ENCODE results near the gene SLC25A26. TPM values are rescaled to one million over a fixed set of nuclear protein-coding genes. Genes with fewer than 3 reads are reported as not detected.

Gene SLC25A26
- total RNA-seq, 1 donor from 2014 or later: 13.1 TPM

- peaks cover 44% of the 10 kb centered on the region for H3K36me3 Mint-ChIP-seq (ENCODE audit: low read depth)
- peaks cover 50% of the 10 kb centered on the region for H3K4me1 Mint-ChIP-seq (ENCODE audit: low read depth)
- no peak overlapping the region for H3K27ac Mint-ChIP-seq (ENCODE audit: unreplicated experiment)
- no peak for DNase-seq (ENCODE audit: low spot score)
- no peaks in the 10 kb centered on the region for H3K27me3 Mint-ChIP-seq (ENCODE audit: low read depth)
- no peak for TF ChIP-seq CTCF (IDR thresholded peaks at IDR 0.05)
- H3K9me3 Mint-ChIP-seq (ENCODE audit: low read depth): no peaks in the 10 kb centered on the region
- H3K4me3 Mint-ChIP-seq (ENCODE audit: unreplicated experiment): no peak overlapping the region
Measured at GRCh38 chr3:66409771-66410754, 189.3 kb downstream of the SLC25A26 start.

- Mint-ChIP-seq H3K27ac (ENCODE audit: unreplicated experiment) (no peak overlapping the region), H3K4me3 (ENCODE audit: unreplicated experiment) (no peak overlapping the region), H3K4me1 (ENCODE audit: low read depth) (peaks cover 41% of the 10 kb centered on the region), H3K27me3 (ENCODE audit: low read depth) (no peaks in the 10 kb centered on the region), H3K36me3 (ENCODE audit: low read depth) (peaks cover 44% of the 10 kb centered on the region), H3K9me3 (ENCODE audit: low read depth) (no peaks in the 10 kb centered on the region)
- DNase-seq (ENCODE audit: low spot score): no peak
- no peak for TF ChIP-seq CTCF (IDR thresholded peaks at IDR 0.05)
Measured at GRCh38 chr3:66410976-66411375, 190.2 kb downstream of the SLC25A26 start.

GRCh38 chr3:66411474-66411873 is 190.7 kb downstream of the SLC25A26 start:
- Mint-ChIP-seq H3K9me3 (ENCODE audit: low read depth) (no peaks in the 10 kb centered on the region), H3K36me3 (ENCODE audit: low read depth) (peaks cover 47% of the 10 kb centered on the region), H3K4me1 (ENCODE audit: low read depth) (peaks cover 37% of the 10 kb centered on the region), H3K27ac (ENCODE audit: unreplicated experiment) (peak overlapping the region; percentile 71), H3K4me3 (ENCODE audit: unreplicated experiment) (no peak overlapping the region), H3K27me3 (ENCODE audit: low read depth) (no peaks in the 10 kb centered on the region)
- TF ChIP-seq CTCF (IDR thresholded peaks at IDR 0.05): no peak
- DNase-seq (ENCODE audit: low spot score): no peak

- Mint-ChIP-seq H3K4me3 (ENCODE audit: unreplicated experiment) (no peak overlapping the region), H3K27me3 (ENCODE audit: low read depth) (no peaks in the 10 kb centered on the region), H3K9me3 (ENCODE audit: low read depth) (no peaks in the 10 kb centered on the region), H3K27ac (ENCODE audit: unreplicated experiment) (no peak overlapping the region), H3K4me1 (ENCODE audit: low read depth) (peaks cover 40% of the 10 kb centered on the region), H3K36me3 (ENCODE audit: low read depth) (peaks cover 45% of the 10 kb centered on the region)
- no peak for TF ChIP-seq CTCF (IDR thresholded peaks at IDR 0.05)
- DNase-seq (ENCODE audit: low spot score): no peak
Measured at GRCh38 chr3:66411961-66412887, 191.4 kb downstream of the SLC25A26 start.
